ENCODE results near the gene SLC22A24.
"Not testable (repeated sequence)": the region's sequence is repeated elsewhere in the genome, so short reads cannot be mapped to it uniquely, and the experiment has no call there.

The SLC22A24 gene, protein sequence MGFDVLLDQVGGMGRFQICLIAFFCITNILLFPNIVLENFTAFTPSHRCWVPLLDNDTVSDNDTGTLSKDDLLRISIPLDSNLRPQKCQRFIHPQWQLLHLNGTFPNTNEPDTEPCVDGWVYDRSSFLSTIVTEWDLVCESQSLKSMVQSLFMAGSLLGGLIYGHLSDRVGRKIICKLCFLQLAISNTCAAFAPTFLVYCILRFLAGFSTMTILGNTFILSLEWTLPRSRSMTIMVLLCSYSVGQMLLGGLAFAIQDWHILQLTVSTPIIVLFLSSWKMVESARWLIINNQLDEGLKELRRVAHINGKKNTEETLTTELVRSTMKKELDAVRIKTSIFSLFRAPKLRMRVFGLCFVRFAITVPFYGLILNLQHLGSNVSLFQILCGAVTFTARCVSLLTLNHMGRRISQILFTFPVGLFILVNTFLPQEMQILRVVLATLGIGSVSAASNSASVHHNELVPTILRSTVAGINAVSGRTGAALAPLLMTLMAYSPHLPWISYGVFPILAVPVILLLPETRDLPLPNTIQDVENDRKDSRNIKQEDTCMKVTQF

DNA sequence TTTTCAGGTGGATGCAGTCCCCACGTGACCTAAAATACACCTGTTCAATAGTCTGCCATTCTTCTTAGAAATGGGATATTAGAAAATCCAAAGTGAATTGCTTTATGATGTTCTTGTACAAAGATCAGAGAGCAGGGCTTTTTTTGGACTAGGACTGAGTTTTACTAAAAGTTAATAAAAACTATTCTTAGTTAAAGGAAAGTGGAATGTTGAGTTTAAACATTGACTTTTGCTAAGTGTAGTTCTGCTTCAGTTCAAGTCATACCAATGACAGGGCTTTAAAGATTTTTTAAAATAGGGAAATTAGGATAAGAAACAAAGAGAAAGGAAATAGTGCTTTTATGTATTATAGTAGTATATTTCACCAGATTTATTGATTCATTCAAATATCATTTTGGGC is at the start of gene SLC22A24:
Gene SLC22A24 (minus strand): TSS at position 101 of the 400 bp plus-strand sequence. CDS start 442 bp downstream, outside the sequence.
- Mint-ChIP-seq H3K27ac (no peak within 1 kb of the TSS), H3K36me3 (ENCODE audit: low read depth) (no peaks in the 10 kb centered on the region), H3K9me3 (no peaks in the 10 kb centered on the region), H3K27me3 (ENCODE audit: low read depth) (no peaks in the 10 kb centered on the region), H3K4me1 (ENCODE audit: low read depth) (no peaks in the 10 kb centered on the region), H3K4me3 (no peak within 1 kb of the TSS)

DNA sequence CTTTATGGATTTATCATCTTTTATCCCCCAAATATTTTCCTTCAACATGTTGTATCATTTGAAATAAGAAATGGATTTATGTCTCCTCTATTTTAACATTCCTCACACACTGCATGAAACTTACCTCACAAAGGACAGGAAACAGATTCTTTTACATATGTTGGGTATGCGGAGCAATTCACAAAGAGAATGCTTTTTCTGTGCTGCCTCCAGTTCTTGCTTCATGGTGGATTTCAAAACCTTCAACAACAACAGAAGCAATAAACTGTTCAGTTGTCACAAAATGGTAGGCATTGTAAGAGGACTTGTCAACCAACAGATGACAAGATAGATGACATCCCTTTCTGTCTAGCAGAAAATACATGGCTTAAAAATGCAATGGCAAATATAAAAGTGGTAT is 36.5 kb upstream of the SLC22A24 start:
- no peaks in the 10 kb centered on the region for H3K4me1 Mint-ChIP-seq (ENCODE audit: low read depth)
- H3K4me3 Mint-ChIP-seq = no peak overlapping the region
- H3K9me3 Mint-ChIP-seq = peaks cover 3% of the 10 kb centered on the region
- H3K36me3 Mint-ChIP-seq (ENCODE audit: low read depth) = no peaks in the 10 kb centered on the region
- peaks cover 18% of the 10 kb centered on the region for H3K27me3 Mint-ChIP-seq (ENCODE audit: low read depth)
- H3K27ac Mint-ChIP-seq = no peak overlapping the region

DNA sequence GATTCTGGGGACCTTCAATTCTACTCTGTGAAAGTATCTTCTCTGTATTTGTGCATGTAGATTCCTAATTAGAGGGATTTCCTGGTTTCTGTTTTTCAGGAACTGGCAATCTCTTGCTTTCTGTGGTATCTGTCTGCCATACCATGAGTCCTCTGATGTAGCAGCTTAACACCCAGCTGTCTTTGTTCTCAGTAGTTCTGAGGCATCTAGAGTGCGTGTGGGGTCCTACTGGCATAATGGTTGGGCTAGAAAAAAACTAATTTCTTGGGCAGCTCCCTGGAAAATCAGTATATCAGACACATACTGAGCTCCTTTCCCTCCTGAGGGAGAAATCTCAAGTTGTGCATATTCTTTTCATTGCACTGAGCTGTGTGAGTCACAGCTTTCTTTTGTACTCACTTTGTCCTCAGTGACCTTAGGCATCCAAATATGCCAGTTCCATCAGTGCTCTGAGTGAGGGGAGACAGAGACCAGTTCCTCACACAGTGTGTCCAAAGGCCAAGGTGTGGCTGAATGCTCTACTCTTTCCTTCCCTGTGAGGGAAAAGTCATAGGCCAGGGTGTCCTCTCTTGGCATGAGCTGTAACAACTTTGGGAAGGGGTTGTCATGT is 35.5 kb upstream of the SLC22A24 start:
- Mint-ChIP-seq H3K27ac (no peak overlapping the region), H3K27me3 (ENCODE audit: low read depth) (peaks cover 18% of the 10 kb centered on the region), H3K4me1 (ENCODE audit: low read depth) (no peaks in the 10 kb centered on the region), H3K36me3 (ENCODE audit: low read depth) (no peaks in the 10 kb centered on the region), H3K9me3 (peaks cover 3% of the 10 kb centered on the region), H3K4me3 (no peak overlapping the region)

DNA sequence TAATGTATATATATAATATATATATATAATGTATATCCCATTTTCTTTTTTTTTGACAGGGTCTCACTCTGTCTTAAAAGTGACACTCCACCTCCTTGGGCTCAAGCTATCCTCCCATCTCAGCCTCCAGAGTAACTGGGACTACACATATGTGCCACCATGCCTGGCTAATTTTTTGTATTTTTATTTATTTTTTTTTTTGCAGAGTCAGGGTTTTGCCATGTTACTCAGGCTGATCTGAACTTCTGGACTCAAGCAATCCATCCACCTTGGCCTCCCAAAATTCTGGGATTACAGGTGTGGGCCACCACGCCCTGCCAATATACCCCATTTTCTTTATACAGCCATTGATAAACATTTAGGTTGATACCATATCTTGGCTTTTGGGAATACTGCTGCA is 33.9 kb upstream of the SLC22A24 start:
- Mint-ChIP-seq H3K36me3 (ENCODE audit: low read depth) (no peaks in the 10 kb centered on the region), H3K4me3 (no peak overlapping the region), H3K4me1 (ENCODE audit: low read depth) (no peaks in the 10 kb centered on the region), H3K27ac (no peak overlapping the region), H3K27me3 (ENCODE audit: low read depth) (peaks cover 18% of the 10 kb centered on the region), H3K9me3 (peaks cover 3% of the 10 kb centered on the region)

DNA sequence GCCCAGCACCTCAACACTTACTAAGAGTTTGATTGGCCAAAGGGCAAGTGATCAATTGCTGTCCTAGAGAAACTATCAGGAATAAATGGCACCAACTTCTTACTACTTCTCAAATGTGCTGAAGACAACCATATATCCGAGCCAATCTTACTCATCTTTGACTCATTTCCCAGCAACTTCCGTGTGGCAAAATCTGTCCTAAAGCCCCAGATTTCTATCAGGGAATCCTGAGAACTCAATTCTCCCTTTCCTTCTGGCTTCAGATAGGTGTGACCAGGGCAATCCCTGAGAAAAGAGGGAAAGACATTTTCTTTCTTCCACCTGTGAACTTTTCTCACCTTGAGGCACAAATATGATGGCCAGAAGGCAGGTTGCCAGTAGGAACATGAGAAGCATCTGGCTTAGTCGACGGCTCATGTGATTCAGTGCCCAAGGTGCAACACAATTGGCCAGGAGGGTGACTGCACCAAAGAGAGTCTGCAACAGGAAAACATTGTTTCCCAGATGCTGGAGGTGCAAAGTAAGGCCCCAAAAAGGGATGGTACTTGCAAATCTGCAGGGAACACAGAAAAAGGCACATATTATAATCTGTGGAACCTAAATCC is 21.8 kb upstream of the SLC22A24 start:
- H3K36me3 Mint-ChIP-seq (ENCODE audit: low read depth) = no peaks in the 10 kb centered on the region
- H3K27me3 Mint-ChIP-seq (ENCODE audit: low read depth) = peaks cover 19% of the 10 kb centered on the region
- H3K4me3 Mint-ChIP-seq = no peak overlapping the region
- no peaks in the 10 kb centered on the region for H3K9me3 Mint-ChIP-seq
- no peaks in the 10 kb centered on the region for H3K4me1 Mint-ChIP-seq (ENCODE audit: low read depth)
- no peak overlapping the region for H3K27ac Mint-ChIP-seq

DNA sequence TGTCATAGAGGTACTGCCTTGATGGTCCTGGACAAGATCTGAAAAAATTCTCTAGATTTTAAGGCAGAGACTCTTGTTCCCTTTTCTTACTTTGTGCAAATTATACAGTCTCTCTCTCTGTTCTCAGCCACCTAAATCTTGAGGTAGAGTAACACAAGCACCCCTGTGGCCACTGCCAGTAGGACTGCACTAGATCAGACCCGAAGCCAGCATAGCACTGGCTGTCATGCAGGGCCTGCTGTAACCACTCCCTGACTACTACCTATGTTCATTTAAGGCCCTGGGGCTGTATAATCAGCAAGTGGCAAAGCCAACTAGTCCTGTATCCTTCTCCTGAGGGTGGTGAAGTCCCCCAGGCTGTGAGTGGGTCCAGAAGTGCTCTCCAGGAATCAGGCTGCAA is 11.8 kb upstream of the SLC22A24 start:
- Mint-ChIP-seq H3K4me3 (no peak overlapping the region), H3K4me1 (ENCODE audit: low read depth) (no peaks in the 10 kb centered on the region), H3K36me3 (ENCODE audit: low read depth) (no peaks in the 10 kb centered on the region), H3K27ac (no peak overlapping the region), H3K27me3 (ENCODE audit: low read depth) (peaks cover 4% of the 10 kb centered on the region), H3K9me3 (no peaks in the 10 kb centered on the region)

DNA sequence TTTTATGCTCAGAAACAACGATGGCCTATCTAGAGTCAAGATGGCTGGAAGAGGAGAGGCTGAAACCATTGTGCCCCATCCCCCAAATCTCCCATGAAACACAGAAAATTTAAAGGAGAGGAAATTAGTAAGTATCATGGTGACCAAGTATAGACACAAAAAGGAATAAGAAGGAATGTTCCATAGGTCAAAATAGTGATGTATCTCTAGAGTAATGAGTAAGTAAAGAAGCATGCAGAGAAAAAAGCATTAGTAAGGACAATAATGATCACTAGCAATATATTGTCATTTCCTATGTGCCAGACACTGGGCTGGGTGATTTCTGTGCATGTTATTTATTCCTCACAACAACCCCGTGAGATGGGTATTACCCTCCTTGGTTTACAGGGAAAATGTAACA is 2.6 kb upstream of the SLC22A24 start:
- Mint-ChIP-seq H3K4me1 (ENCODE audit: low read depth) (no peaks in the 10 kb centered on the region), H3K4me3 (no peak overlapping the region), H3K27ac (no peak overlapping the region), H3K9me3 (no peaks in the 10 kb centered on the region), H3K36me3 (ENCODE audit: low read depth) (no peaks in the 10 kb centered on the region), H3K27me3 (ENCODE audit: low read depth) (no peaks in the 10 kb centered on the region)

DNA sequence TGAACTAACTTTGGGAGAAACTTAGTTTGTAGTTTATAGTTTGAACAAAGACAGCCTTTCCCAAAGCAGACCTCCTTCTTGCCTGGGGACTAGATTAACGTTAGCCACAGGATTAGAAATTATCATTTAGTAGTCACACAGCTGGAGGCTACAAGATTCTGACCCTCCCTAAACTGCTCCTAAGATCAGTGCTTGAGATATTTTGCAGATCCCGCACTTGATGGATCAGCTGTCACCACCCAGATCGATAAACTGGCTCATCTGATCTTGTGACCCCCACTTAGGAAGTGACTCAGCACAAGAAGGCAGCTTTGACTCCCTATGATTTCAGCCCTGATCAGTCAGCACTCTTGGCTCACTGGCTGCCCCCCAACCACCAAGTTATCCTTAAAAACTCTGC is 1.6 kb downstream of the SLC22A24 start:
- Mint-ChIP-seq H3K4me3 (no peak overlapping the region), H3K4me1 (ENCODE audit: low read depth) (no peaks in the 10 kb centered on the region), H3K27me3 (ENCODE audit: low read depth) (no peaks in the 10 kb centered on the region), H3K9me3 (no peaks in the 10 kb centered on the region), H3K27ac (no peak overlapping the region), H3K36me3 (ENCODE audit: low read depth) (no peaks in the 10 kb centered on the region)

DNA sequence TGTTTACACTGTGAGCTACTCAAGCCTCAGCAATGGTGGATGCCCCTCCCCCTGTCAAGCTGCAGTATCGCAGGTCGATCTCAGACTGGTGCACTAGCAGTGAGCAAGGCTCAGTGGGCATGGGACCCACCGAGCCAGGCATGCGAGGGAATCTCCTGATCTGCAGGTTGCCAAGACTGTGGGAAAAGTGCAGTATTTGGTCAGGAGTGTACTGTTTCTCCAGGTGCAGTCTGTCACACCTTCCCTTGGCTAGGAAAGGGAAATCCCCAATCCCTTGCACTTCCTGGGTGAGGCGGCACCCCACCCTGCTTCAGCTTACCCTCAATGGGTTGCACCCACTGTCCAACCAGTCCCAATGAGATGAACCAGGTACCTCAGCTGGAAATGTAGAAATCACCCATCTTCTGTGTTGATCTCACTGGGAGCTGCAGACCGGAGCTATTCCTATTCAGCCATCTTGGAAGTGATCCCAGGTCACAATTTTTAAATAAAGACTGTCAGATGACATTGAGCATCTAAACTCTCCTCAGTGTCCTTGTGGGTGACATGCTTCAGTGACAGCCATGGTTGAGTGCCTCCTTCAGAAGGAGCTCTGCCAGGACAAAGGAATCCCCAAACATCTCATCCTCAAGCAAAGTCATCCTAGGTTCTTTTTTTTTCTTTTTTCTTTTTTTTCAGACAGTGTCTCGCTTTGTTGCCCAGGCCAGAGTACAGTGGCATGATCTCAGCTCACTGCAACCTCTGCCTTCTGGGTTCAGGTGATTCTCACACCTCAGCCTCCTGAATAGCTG is 10.8 kb downstream of the SLC22A24 start:
- H3K27me3 Mint-ChIP-seq (ENCODE audit: low read depth) = peaks cover 9% of the 10 kb centered on the region
- no peaks in the 10 kb centered on the region for H3K36me3 Mint-ChIP-seq (ENCODE audit: low read depth)
- H3K27ac Mint-ChIP-seq = no peak overlapping the region
- H3K9me3 Mint-ChIP-seq = no peaks in the 10 kb centered on the region
- H3K4me1 Mint-ChIP-seq (ENCODE audit: low read depth) = no peaks in the 10 kb centered on the region
- no peak overlapping the region for H3K4me3 Mint-ChIP-seq

DNA sequence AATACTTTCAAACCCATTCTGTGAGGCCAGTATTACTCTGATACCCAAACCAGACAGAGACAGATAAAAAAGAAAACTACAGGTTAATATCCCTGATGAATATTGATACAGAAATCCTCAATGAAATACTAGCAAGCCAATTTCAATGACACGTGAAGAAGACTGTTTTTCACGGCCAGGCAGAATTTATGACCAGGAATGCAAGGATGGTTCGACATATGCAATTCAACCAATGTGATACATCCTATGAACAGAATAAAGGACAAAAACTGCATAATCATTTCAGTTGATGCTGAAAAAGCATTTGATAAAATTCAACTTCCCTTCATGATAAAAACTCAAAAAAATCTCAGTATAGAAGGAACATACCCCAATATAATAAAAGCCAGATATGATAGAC is 44.5 kb downstream of the SLC22A24 start:
- Mint-ChIP-seq H3K27me3 (ENCODE audit: low read depth) (no peaks in the 10 kb centered on the region), H3K36me3 (ENCODE audit: low read depth) (no peaks in the 10 kb centered on the region), H3K4me3 (no peak overlapping the region), H3K4me1 (ENCODE audit: low read depth) (no peaks in the 10 kb centered on the region), H3K9me3 (peaks cover 19% of the 10 kb centered on the region), H3K27ac (no peak overlapping the region)

DNA sequence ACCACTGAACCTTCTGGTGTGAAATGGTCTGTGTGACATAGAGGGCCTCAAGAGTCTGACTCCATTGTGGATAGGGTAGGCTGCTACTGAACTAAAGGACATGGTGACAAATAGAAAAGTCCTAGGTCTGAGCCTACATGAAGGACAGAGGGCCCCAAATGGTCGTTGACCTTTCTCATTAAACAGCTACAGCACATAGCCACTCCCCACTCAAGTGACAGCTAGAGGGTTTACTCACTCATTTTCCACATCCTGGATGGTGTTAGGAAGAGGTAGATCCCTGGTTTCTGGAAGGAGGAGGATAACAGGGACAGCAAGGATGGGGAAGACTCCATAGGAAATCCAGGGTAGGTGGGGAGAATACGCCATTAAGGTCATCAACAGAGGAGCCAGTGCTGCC is 63.3 kb downstream of the SLC22A24 start:
- Mint-ChIP-seq H3K36me3 (ENCODE audit: low read depth) (no peaks in the 10 kb centered on the region), H3K4me1 (ENCODE audit: low read depth) (no peaks in the 10 kb centered on the region), H3K4me3 (no peak overlapping the region), H3K27ac (no peak overlapping the region), H3K9me3 (peaks cover 8% of the 10 kb centered on the region), H3K27me3 (ENCODE audit: low read depth) (peaks cover 11% of the 10 kb centered on the region)

DNA sequence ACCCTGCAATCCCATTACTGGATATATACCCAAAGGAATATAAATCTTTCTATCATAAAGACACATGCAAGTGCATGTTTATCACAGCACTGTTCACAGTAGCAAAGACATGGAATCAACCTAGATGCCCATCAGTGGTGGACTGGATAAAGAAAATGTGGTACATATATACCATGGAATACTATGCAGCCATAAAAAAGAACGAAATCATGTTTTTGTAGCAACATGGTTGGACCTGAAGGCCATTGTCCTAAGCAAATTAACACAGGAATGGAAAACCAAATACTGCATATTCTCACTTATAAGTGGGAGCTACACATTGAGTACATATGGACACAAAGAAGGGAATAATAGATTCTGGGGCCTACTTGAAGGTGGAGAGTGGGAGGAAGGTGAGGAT is 97.8 kb downstream of the SLC22A24 start:
- not testable (repeated sequence) for H3K27ac Mint-ChIP-seq; H3K9me3 Mint-ChIP-seq; H3K4me3 Mint-ChIP-seq; H3K36me3 Mint-ChIP-seq (ENCODE audit: low read depth); H3K4me1 Mint-ChIP-seq (ENCODE audit: low read depth)
- peaks cover 12% of the 10 kb centered on the region for H3K27me3 Mint-ChIP-seq (ENCODE audit: low read depth)

DNA sequence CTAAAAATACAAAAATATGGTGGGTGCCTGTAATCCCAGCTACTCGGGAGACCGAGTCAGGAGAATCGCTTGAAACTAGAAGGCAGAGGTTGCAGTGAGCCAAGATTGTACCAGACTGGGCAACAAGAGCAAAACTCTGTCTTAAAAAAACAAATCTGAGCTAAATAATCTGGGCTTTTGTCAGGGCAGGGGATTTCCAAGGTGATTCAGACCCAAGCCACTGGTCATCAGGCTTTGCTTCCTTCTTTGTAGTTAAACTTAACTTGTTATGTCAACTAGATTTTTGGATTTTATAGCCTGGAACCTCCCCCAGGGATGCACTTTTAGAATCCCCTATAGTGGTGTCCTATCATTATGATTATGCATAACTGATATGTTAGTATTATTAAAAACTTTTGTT is 101.4 kb downstream of the SLC22A24 start:
- H3K36me3 Mint-ChIP-seq (ENCODE audit: low read depth) = no peaks in the 10 kb centered on the region
- no peaks in the 10 kb centered on the region for H3K9me3 Mint-ChIP-seq
- H3K27me3 Mint-ChIP-seq (ENCODE audit: low read depth) = peaks cover 7% of the 10 kb centered on the region
- no peak overlapping the region for H3K4me3 Mint-ChIP-seq
- no peaks in the 10 kb centered on the region for H3K4me1 Mint-ChIP-seq (ENCODE audit: low read depth)
- no peak overlapping the region for H3K27ac Mint-ChIP-seq

DNA sequence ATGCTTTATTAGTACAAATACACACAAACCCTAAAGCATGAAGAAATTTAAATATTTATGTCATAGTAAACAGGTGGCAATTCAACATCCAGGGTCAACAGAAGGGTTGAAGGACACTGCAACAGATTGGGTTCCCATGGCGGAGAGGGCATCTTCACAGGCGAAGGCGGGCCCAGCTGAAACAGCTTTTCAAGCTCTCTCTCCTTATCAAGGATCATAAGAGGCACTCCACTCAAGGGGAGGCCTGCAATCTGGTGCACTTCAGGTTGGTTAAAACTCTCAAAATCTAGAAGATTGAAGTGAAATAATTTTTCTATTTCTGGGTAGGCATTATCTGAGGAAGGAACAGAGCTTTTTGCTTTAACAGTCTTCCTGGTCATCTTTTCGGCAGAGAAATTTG is 111.6 kb downstream of the SLC22A24 start:
- H3K27ac Mint-ChIP-seq = no peak overlapping the region
- peaks cover 9% of the 10 kb centered on the region for H3K27me3 Mint-ChIP-seq (ENCODE audit: low read depth)
- no peaks in the 10 kb centered on the region for H3K9me3 Mint-ChIP-seq

More for the DNA sequence above, 111.6 kb downstream of the SLC22A24 start:
- no peaks in the 10 kb centered on the region for H3K4me1 Mint-ChIP-seq (ENCODE audit: low read depth)
- no peaks in the 10 kb centered on the region for H3K36me3 Mint-ChIP-seq (ENCODE audit: low read depth)
- H3K4me3 Mint-ChIP-seq = no peak overlapping the region

Data from T-helper 1 cell treated with Interleukin-12 subunit alpha and Interleukin-12 subunit beta and Interleukin-4 antibody, amounts not matched to agents 30 μg/mL and 1 μg/mL, for 36 hours (primary cell).